ENCODE results near the gene LAMB4.

LAMB4 gene

DNA sequence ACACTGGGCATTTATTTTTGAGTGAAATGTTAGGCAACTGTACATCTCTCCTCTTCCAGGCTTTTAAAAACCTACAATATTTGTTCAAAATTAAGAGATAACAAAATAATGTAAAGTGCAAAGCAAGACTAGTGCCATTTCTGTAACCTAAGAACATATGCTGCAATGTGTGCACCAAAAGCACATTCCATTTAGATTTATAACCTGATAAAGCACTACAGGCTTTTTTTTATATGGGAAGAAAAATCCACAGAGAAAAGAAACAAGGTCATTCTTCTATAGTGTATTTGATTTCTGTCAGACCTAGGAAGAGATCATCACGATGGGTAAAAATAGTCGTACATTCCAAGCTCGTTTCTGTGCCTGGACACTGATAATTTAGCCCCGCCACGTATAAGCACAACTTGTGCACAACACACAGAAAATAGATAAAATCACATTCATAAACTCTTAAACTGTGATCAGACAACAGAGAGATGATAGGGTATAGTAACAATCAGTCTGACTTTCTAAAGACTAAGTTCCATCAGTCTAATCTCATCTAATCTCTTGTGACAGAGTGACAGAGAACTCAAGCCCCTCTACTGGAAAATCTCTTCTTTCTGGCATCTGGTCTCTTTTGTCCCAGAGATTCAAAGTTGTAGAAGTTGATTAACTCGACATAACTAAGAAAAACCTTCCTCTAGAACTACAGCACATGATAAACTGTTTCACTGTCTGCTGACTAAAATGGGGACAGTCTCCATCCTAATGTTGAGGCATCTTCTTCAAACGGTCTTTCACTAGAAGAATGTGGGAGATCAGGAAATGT is 133.9 kb downstream of the LAMB4 start:
- H3K4me3 ChIP-seq (ENCODE audit: low read depth, low read length), result no peak overlapping the region
- H3K9me3 ChIP-seq, result no peaks in the 10 kb centered on the region
- no peak for DNase-seq
- no peaks in the 10 kb centered on the region for H3K27me3 ChIP-seq
- peaks cover 93% of the 10 kb centered on the region for H3K36me3 ChIP-seq
- TF ChIP-seq, protein P1, sequence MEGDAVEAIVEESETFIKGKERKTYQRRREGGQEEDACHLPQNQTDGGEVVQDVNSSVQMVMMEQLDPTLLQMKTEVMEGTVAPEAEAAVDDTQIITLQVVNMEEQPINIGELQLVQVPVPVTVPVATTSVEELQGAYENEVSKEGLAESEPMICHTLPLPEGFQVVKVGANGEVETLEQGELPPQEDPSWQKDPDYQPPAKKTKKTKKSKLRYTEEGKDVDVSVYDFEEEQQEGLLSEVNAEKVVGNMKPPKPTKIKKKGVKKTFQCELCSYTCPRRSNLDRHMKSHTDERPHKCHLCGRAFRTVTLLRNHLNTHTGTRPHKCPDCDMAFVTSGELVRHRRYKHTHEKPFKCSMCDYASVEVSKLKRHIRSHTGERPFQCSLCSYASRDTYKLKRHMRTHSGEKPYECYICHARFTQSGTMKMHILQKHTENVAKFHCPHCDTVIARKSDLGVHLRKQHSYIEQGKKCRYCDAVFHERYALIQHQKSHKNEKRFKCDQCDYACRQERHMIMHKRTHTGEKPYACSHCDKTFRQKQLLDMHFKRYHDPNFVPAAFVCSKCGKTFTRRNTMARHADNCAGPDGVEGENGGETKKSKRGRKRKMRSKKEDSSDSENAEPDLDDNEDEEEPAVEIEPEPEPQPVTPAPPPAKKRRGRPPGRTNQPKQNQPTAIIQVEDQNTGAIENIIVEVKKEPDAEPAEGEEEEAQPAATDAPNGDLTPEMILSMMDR (IDR thresholded peaks at IDR 0.05; ENCODE audit: low read depth, low read length), result no peak
- peaks cover 15% of the 10 kb centered on the region for H3K4me1 ChIP-seq

DNA sequence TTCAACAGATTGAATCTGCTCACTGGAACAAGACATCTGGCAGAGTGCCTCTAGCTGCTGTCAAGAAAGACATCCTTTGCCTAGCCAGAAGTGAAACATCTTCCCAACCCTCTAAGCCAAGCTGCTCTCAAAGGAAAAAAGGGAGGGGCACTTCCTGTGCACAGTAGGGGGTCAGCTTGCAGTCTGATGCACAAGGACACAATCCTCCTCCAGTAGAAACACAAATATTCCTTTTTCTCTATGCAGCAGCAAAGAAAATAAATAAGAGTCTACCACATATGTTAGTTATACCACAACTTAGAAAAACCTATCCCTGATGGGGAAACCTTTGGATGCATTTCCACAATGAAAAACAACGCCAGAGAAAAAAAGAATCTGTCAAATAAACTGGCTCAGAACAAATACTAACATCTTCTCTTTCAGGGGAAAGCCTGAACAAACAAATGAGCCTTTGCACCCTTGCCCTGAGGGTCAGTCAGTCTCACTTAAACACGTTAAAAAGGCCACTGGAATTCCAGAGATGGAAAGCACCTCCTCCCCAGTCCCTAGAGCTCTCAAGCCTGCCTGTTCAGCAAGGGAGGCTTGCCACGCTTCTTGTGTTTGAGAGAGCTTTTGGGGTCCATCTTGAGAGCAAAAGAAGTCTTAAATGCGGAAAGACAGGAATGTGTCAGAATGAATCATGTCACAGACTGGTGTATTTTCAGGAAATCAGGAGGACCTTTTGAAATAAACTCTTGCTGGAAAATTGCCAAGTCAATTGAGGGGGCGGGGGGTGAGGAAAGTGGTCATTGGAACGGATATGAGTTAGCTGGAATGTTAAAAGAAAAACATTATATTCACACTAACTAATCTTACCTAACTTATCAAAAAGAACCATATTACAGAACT is 134.7 kb downstream of the LAMB4 start:
- Histone ChIP-seq H3K27me3 (no peaks in the 10 kb centered on the region), H3K4me1 (peaks cover 15% of the 10 kb centered on the region), H3K9me3 (no peaks in the 10 kb centered on the region), H3K36me3 (peaks cover 93% of the 10 kb centered on the region), H3K4me3 (ENCODE audit: low read depth, low read length) (no peak overlapping the region)
- DNase-seq, result no peak
- TF ChIP-seq, protein P1 (IDR thresholded peaks at IDR 0.05; ENCODE audit: low read depth, low read length), result no peak

DNA sequence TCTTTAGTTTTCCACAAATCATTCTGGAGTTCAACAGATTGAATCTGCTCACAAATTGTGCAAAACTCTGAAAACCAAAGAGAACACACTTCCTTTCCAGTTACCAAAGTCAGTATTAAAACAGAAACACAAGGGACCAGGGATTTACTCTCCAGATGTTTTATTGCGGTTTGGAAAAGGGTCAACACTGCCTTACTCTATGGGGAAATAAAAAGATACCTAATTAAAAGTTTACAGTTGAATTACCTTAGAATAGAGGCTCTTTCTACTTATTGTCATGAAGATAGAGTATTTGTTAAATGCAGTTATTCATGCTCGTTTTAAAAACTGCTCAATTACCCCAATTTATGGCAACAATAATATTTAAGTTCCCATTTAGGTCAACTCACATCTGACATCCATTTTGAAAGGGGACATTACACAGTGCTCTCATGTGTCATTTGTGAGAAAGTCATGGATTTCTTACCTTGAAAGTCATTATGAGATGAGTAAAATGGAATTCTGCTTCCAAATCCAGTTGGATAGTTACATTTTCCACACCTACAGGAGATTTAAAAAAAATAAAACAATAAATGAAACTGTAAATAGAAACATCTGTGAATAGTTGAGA is 135.6 kb downstream of the LAMB4 start:
- no peaks in the 10 kb centered on the region for H3K9me3 ChIP-seq
- H3K27me3 ChIP-seq, result no peaks in the 10 kb centered on the region
- no peak overlapping the region for H3K4me3 ChIP-seq (ENCODE audit: low read depth, low read length)
- TF ChIP-seq, protein P1 (IDR thresholded peaks at IDR 0.05; ENCODE audit: low read depth, low read length), result no peak
- H3K36me3 ChIP-seq, result peaks cover 94% of the 10 kb centered on the region
- peaks cover 15% of the 10 kb centered on the region for H3K4me1 ChIP-seq
- no peak for DNase-seq

DNA sequence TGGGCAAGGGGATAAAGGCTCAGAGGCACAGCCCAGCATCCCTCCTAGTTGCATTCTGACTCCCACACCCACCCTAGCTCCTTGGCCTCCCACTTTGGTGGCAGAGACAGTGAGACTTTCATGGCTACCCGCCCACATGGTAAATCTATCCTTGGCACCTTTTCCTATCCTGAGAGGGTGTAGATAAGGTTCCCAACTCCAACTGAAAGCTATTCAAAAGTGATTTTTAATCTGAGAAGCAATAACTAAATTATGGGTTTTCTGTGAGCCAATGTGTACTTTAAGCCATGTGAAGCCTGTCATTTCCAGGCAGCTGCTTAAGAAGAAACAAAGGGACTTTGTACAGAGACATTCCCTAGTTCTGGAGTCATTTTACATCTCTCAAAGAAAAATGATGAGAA is 136.3 kb downstream of the LAMB4 start:
- no peak overlapping the region for H3K4me3 ChIP-seq (ENCODE audit: low read depth, low read length)
- peaks cover 96% of the 10 kb centered on the region for H3K36me3 ChIP-seq
- TF ChIP-seq, protein P1 (IDR thresholded peaks at IDR 0.05; ENCODE audit: low read depth, low read length), result no peak
- H3K9me3 ChIP-seq, result no peaks in the 10 kb centered on the region
- H3K4me1 ChIP-seq, result peaks cover 15% of the 10 kb centered on the region
- H3K27me3 ChIP-seq, result no peaks in the 10 kb centered on the region
- no peak for DNase-seq

DNA sequence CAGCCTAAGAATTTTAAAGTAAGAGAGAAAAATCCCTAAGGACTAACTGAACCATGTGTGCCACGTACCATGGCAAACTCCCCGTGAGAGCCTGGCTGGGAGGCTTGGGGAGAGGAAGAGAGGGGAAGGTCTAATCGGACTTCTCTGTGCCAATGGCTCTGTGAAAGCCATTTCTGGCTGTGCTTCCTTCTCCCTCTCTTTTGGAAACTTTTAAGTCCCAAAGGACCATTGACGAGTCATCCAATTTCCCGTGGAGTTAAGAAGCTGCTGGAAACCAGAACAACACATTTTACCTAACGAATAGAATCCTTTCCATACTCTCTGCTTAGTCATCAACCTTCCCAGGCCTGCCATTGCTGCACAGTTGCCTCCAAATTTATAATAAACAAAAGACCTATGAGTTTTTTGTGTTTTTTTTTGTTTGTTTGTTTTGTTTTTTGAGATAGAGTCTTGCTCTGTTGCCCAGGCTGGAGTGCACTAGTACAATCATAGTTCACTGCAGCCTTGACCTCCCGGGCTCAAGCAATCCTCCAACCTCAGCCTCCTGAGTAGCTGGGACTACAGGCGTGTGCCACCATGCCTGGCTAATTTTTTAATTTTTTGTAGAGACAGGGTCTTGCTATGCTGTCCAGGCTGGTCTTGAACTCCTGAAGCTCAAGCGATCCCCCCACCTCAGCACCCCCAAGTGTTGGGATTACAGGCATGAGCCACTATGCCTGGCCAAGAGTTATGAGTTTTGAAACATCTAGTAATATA is 140.4 kb downstream of the LAMB4 start:
- Histone ChIP-seq H3K9me3 (no peaks in the 10 kb centered on the region), H3K27me3 (no peaks in the 10 kb centered on the region), H3K36me3 (peaks cover 96% of the 10 kb centered on the region), H3K4me1 (no peaks in the 10 kb centered on the region; the same call in 1 of the 2 replicates), H3K4me3 (ENCODE audit: low read depth, low read length) (no peak overlapping the region)
- DNase-seq, result no peak
- TF ChIP-seq, protein P1 (IDR thresholded peaks at IDR 0.05; ENCODE audit: low read depth, low read length), result no peak
